AG09309 (cell line): ENCODE measurements around the gene MAPKBP1.

ENCODE experiments used
- DNase-seq: peaks from one replicate; pipeline ENCODE4 v3.0.0-alpha.2; 2010; ENCODE audit warnings: low read depth
- H3K4me3 ChIP-seq: 2 replicates; pipeline ENCODE4 v1.5.1; 2011; ENCODE audit warnings: mild to moderate bottlenecking, low read depth, low read length, moderate library complexity; ENCODE audit not compliant: control insufficient read depth
- TF ChIP-seq, protein P1 (sequence below): IDR thresholded peaks from 2 replicates; pipeline ENCODE4 v1.5.1; 2011; ENCODE audit warnings: mild to moderate bottlenecking, low read depth, low read length, inconsistent platforms; ENCODE audit not compliant: insufficient read depth, control insufficient read depth; ENCODE audit errors: missing control alignments

The MAPKBP1 gene

GRCh38 chr15:41856262-41856661 is 82.0 kb downstream of the MAPKBP1 start:
- TF ChIP-seq, protein P1, sequence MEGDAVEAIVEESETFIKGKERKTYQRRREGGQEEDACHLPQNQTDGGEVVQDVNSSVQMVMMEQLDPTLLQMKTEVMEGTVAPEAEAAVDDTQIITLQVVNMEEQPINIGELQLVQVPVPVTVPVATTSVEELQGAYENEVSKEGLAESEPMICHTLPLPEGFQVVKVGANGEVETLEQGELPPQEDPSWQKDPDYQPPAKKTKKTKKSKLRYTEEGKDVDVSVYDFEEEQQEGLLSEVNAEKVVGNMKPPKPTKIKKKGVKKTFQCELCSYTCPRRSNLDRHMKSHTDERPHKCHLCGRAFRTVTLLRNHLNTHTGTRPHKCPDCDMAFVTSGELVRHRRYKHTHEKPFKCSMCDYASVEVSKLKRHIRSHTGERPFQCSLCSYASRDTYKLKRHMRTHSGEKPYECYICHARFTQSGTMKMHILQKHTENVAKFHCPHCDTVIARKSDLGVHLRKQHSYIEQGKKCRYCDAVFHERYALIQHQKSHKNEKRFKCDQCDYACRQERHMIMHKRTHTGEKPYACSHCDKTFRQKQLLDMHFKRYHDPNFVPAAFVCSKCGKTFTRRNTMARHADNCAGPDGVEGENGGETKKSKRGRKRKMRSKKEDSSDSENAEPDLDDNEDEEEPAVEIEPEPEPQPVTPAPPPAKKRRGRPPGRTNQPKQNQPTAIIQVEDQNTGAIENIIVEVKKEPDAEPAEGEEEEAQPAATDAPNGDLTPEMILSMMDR, result no peak
- no peak overlapping the region for H3K4me3 ChIP-seq
- DNase-seq, result no peak

- no peak for DNase-seq
- H3K4me3 ChIP-seq, result no peak overlapping the region
- TF ChIP-seq, protein P1, result no peak
Observed at GRCh38 chr15:41856716-41857115, 82.4 kb downstream of the MAPKBP1 start.

GRCh38 chr15:41857316-41857715 is 83.0 kb downstream of the MAPKBP1 start:
- no peak for DNase-seq
- no peak overlapping the region for H3K4me3 ChIP-seq
- TF ChIP-seq, protein P1, result no peak

DNA sequence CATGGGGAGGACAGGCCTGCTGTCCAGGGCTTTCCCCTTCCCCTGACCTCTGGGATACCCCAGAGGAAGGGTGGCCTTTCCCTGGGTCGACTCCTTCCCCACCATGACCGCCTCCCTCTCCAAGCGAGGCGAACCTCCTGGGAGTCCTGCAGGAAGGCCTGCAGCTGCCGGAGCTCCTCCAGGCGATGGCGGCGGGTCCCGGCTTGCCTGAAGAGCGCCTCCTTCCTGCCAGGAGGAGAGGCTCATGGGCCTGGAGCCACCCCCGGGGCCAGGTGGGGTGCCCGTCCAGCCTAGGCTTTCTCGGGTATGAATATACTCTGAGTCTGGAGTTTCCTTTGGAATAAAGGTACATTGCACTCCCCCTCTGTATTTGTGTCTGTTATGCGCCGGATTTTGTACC is 84.5 kb downstream of the MAPKBP1 start:
- TF ChIP-seq, protein P1, result no peak

DNA sequence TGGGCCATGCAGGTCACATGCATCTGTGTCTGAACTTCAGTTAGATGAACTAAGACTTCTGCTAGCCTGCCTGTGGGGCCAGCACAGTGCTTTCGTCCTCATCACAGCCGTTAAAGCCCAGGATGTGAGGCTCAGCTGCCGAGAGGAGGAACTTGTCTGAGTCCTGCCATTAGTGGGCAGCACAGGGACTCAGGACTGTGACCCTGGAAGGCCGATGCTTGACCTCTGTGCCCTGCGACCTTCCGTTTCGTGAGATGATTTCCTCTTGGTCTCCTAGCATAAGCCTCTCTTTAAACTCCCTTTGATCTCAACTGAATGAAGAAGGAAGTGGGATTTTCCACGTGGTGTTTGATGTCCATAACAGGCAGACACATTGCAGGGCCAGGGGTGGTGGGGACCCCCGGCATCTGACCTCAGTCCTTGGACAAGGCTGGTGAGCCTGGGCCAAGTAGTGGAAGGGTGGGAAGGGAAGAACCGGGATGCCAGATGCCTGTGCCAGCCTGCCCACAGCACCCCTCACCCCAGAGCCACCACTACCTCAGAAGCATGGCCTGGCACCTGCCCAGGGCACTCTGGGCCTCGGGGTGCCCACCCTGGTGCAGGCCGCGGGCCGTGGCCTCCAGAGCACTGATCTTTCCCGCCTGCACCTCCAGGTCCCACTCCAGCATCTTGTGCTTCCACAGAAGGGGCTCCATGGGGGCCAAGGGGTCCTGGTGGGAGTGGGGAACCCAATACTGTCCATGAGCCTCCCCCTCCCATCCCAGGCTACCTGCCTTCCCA is 86.0 kb downstream of the MAPKBP1 start:
- no peak overlapping the region for H3K4me3 ChIP-seq
- TF ChIP-seq, protein P1, result no peak
- DNase-seq, result no peak

More for the DNA sequence above, 84.5 kb downstream of the MAPKBP1 start:
- DNase-seq, result no peak
- H3K4me3 ChIP-seq, result no peak overlapping the region

GRCh38 chr15:41861736-41862356 is 87.6 kb downstream of the MAPKBP1 start:
- H3K4me3 ChIP-seq, result no peak overlapping the region
- DNase-seq, result no peak
- TF ChIP-seq, protein P1, result no peak
